ENCODE measurements around the gene WDR76.

Gene WDR76

GRCh38 chr15:43913941-43914340 is 87.1 kb downstream of the WDR76 start:
- DNase-seq (ENCODE audit: low read depth) = no peak

GRCh38 chr15:43915631-43916325 is 89.0 kb downstream of the WDR76 start:
- no peak for DNase-seq (ENCODE audit: low read depth)

GRCh38 chr15:43916326-43916660 is 89.5 kb downstream of the WDR76 start:
- DNase-seq (ENCODE audit: low read depth) = no peak
